GM12878 (cell line): ENCODE results near the gene ANO9. TPM values are rescaled to one million over a fixed set of nuclear protein-coding genes. Genes with fewer than 3 reads are reported as not detected.

Experiments used
- ATAC-seq: fragments of 200-7000 bp; cut with Tn5 transposase; 3 replicates; pipeline ENCODE4 v1.9.1; 2020; ENCODE audit warnings: mild to moderate bottlenecking, moderate library complexity
- BruUV-seq: library from RNA; stranded (reverse); fragments of 400-500 nt; replicated peaks from 2 replicates; lab custom pipeline; 2021; lab: Mats Ljungman, UMichigan
- CTCF ChIA-PET: fragments of 300-600 bp; sonication (Branson Sonifier 250); formaldehyde crosslinking; extraction: SDS; loops from one replicate; lab custom pipeline; 2021; ENCODE audit warnings: inconsistent platforms; lab: Yijun Ruan, JAX
- POLR2A ChIA-PET: fragments of 350-600 bp; formaldehyde crosslinking; extraction: SDS; loops from one replicate; lab custom pipeline; 2021; ENCODE audit warnings: inconsistent platforms; lab: Charles Lee
- RAD21 ChIA-PET: fragments of 300-600 bp; sonication (Branson Sonifier 250); formaldehyde crosslinking; loops from one replicate; lab custom pipeline; 2023; ENCODE audit warnings: antibody characterized with exemption; ENCODE audit not compliant: unreplicated experiment; lab: Charles Lee
- SMC1A ChIA-PET: fragments of 300-600 bp; sonication (Branson Sonifier 250); formaldehyde crosslinking; loops from one replicate; lab custom pipeline; 2023; ENCODE audit not compliant: unreplicated experiment, uncharacterized antibody; lab: Charles Lee
- DNase-seq: peaks from one replicate; pipeline ENCODE4 v3.0.0-alpha.2; 2011; ENCODE audit warnings: low read depth, low spot score
- FAIRE-seq: peaks from 3 replicates; lab custom pipeline; 2011; peaks lifted over from hg19 to GRCh38; lab: Jason Lieb, UNC
- H2AFZ ChIP-seq: 2 replicates; pipeline ENCODE4 v1.6.0; 2011; ENCODE audit warnings: low read depth, low read length, control low read depth; ENCODE audit not compliant: control insufficient read depth
- H3K27ac ChIP-seq: 2 replicates; pipeline ENCODE4 v1.5.1; 2011; ENCODE audit warnings: control low read depth; ENCODE audit not compliant: control insufficient read depth, insufficient read depth
- H3K27me3 ChIP-seq, 2 experiments: replicated peaks in 1 of 2; 2 replicates each; pipeline versions ENCODE4 v1.6.0 to v1.6.1; 2011; ENCODE audit warnings: low read length in 1 of 2; ENCODE audit not compliant: control insufficient read depth in 2 of 2, insufficient read depth in 2 of 2
- H3K36me3 ChIP-seq, 2 experiments: 2 replicates each; pipeline ENCODE4 v1.5.1; 2011; ENCODE audit warnings: low read length in 1 of 2; ENCODE audit not compliant: control insufficient read depth in 2 of 2, insufficient read depth in 2 of 2
- H3K4me1 ChIP-seq: 2 replicates; pipeline ENCODE4 v1.6.1; 2011; ENCODE audit warnings: mild to moderate bottlenecking, low read length, moderate library complexity, mixed read lengths; ENCODE audit not compliant: control insufficient read depth, insufficient read depth
- H3K4me2 ChIP-seq: 2 replicates; pipeline ENCODE4 v1.6.0; 2011; ENCODE audit warnings: control low read depth; ENCODE audit not compliant: control insufficient read depth, insufficient read depth
- H3K4me3 ChIP-seq: fragments of 200-600 bp; sonication (generic); 2 replicates; pipeline ENCODE4 v1.5.1; 2016
- H3K79me2 ChIP-seq: 2 replicates; pipeline ENCODE4 v1.6.0; 2011; ENCODE audit warnings: low read length; ENCODE audit not compliant: control insufficient read depth, insufficient read depth
- H3K9ac ChIP-seq: 2 replicates; pipeline ENCODE4 v1.8.0; 2011; ENCODE audit warnings: low read length, control low read depth, mixed read lengths; ENCODE audit not compliant: control insufficient read depth, insufficient read depth
- H3K9me3 ChIP-seq: replicated peaks from 3 replicates; pipeline ENCODE4 v1.5.1; 2011; ENCODE audit warnings: mild to moderate bottlenecking, low read length; ENCODE audit not compliant: control insufficient read depth, insufficient read depth
- H4K20me1 ChIP-seq: 2 replicates; pipeline ENCODE4 v1.6.0; 2011; ENCODE audit not compliant: control insufficient read depth, insufficient read depth
- CHD4 ChIP-seq: fragments of 200-600 bp; sonication (generic); IDR thresholded peaks from 2 replicates; pipeline ENCODE4 v1.6.1; 2016; ENCODE audit warnings: mild to moderate bottlenecking
- DPF2 ChIP-seq: fragments of 450-650 bp; IDR thresholded peaks from 2 replicates; pipeline ENCODE4 v1.6.1; 2017; ENCODE audit warnings: mild to moderate bottlenecking
- E2F4 ChIP-seq: IDR thresholded peaks from 2 replicates; pipeline ENCODE4 v1.6.1; 2012; ENCODE audit warnings: low read depth, low read length, improper control_type of control experiment
- HCFC1 ChIP-seq: fragments of 150-350 bp; IDR thresholded peaks from 2 replicates; pipeline ENCODE4 v1.6.1; 2014; ENCODE audit warnings: low read length
- HDAC6 ChIP-seq: fragments of 200-600 bp; sonication (generic); IDR thresholded peaks from one replicate; pipeline ENCODE4 v1.8.0; 2017; ENCODE audit warnings: antibody characterized with exemption; ENCODE audit not compliant: unreplicated experiment
- MYB ChIP-seq: fragments of 150-350 bp; IDR thresholded peaks from 2 replicates; pipeline ENCODE4 v1.6.1; 2014; ENCODE audit warnings: mild to moderate bottlenecking, low read depth, low read length, borderline replicate concordance
- NFIC ChIP-seq: IDR thresholded peaks from 2 replicates; pipeline ENCODE4 v1.6.1; 2012; ENCODE audit warnings: low read depth, mild to moderate bottlenecking, inconsistent platforms, low read length, moderate library complexity
- PBX3 ChIP-seq: IDR thresholded peaks from 2 replicates; pipeline ENCODE4 v1.6.1; 2011; ENCODE audit warnings: mild to moderate bottlenecking, low read depth, low read length, moderate library complexity; ENCODE audit not compliant: insufficient replicate concordance
- PML ChIP-seq: IDR thresholded peaks from 2 replicates; pipeline ENCODE4 v1.6.1; 2012; ENCODE audit warnings: low read length, inconsistent platforms
- POU2F2 ChIP-seq: IDR thresholded peaks from 3 replicates; pipeline ENCODE4 v1.6.1; 2011; ENCODE audit warnings: low read depth, mild to moderate bottlenecking, low read length, borderline replicate concordance
- SMARCA5 ChIP-seq: fragments of 450-650 bp; IDR thresholded peaks from 2 replicates; pipeline ENCODE4 v1.6.1; 2017; ENCODE audit warnings: mild to moderate bottlenecking
- TCF7 ChIP-seq: IDR thresholded peaks from 2 replicates; pipeline ENCODE4 v1.6.1; 2014; ENCODE audit warnings: antibody characterized with exemption, borderline replicate concordance
- ZNF217 ChIP-seq: fragments of 450-650 bp; IDR thresholded peaks from 2 replicates; pipeline ENCODE4 v1.6.1; 2017; ENCODE audit warnings: antibody characterized with exemption, mild to moderate bottlenecking
- ZNF592 ChIP-seq: fragments of 450-650 bp; IDR thresholded peaks from 2 replicates; pipeline ENCODE4 v1.6.1; 2017; ENCODE audit warnings: mild to moderate bottlenecking, moderate library complexity
- ZNF622 ChIP-seq: fragments of 450-650 bp; IDR thresholded peaks from 2 replicates; pipeline ENCODE4 v1.6.1; 2017; ENCODE audit warnings: mild to moderate bottlenecking, inconsistent platforms
- WGBS: methylation state at CpG from one replicate; pipeline ENCODE4 v1.1.6; 2016; ENCODE audit warnings: low lambda C conversion rate; ENCODE audit not compliant: insufficient replicate concordance, insufficient coverage; ENCODE audit errors: missing lambda C conversion rate; 5-methylcytosine and 5-hydroxymethylcytosine counted together
- in situ Hi-C: fragments of 300-500 bp; cut with MboI; formaldehyde crosslinking; loops from 9 replicates; pipeline ENCODE4 v1.14.3; 2018; ENCODE audit warnings: mixed read lengths
- intact Hi-C: fragments of 100-400 bp; cut with micrococcal nuclease; formaldehyde crosslinking; loops from one replicate; pipeline ENCODE4 v1.14.2; 2022; ENCODE audit not compliant: unreplicated experiment
- polyA plus RNA-seq, 11 experiments: library from polyadenylated mRNA; depleted of rRNA in 4 of 11; unstranded in 6 of 11; stranded (reverse) in 5 of 11; fragments of >200 nt; fragmentation: Nextera tagmentation in 4 of 11; fragmentation: Illumina TruSeq in 1 of 11; extraction: Ambion mirVana in 4 of 11; extraction: Trizol in 1 of 11; gene quantifications; 1 replicate in 1 of 11; 2 replicates in 10 of 11; pipeline versions ENCODE4 v1.2.1 to v1.2.3, GENCODE V29; 2011 to 2016; ENCODE audit warnings: inconsistent platforms in 2 of 11, missing spikeins in 2 of 11, low read depth in 1 of 11
- total RNA-seq, 4 experiments: library from RNA; depleted of rRNA in 3 of 4; stranded (reverse); fragments of >200 nt in 3 of 4; fragmentation: Illumina TruSeq in 1 of 4; extraction: Trizol in 1 of 4; gene quantifications; 2 replicates each; pipeline versions ENCODE4 v1.2.1 to v1.2.3, GENCODE V29; 2013 to 2021
- TF ChIP-seq, protein P1 (sequence below): IDR thresholded peaks from 2 replicates; pipeline ENCODE4 v1.6.1; 2011; ENCODE audit warnings: borderline replicate concordance, low read depth, mild to moderate bottlenecking, moderate library complexity, low read length; ENCODE audit not compliant: insufficient read depth, poor library complexity, severe bottlenecking

ANO9 gene
- total and polyA plus RNA-seq, 10 of the 15 experiments (the other 5 are each of a cell fraction or from before 2014, with no cell fraction given), result 0.21 to 42.3 (median 12.0) TPM

DNA sequence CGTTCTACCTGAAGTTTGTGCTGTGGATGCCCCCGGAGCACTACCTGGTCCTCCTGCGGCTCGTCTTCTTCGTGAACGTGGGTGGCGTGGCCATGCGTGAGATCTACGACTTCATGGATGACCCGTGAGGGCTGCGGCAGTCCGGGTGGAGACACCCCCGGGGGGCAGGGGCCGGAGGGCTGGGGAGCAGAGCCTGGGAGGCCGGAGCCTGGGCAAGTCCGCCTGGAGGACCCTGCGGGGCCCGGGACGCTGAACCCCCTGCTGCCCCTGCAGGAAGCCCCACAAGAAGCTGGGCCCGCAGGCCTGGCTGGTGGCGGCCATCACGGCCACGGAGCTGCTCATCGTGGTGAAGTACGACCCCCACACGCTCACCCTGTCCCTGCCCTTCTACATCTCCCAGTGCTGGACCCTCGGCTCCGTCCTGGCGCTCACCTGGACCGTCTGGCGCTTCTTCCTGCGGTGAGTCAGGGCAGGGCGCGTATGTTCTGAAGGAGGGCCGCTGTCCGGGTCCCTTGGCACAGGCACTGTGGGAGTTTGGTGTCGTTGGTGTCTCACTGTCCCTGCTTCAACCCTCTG is 47.9 kb upstream of the ANO9 start (continued):
- TF ChIP-seq PBX3 (no peak), HDAC6 (no peak), DPF2 (no peak), CHD4 (no peak), TCF7 (no peak), ZNF592 (no peak), POU2F2 (no peak)

DNA sequence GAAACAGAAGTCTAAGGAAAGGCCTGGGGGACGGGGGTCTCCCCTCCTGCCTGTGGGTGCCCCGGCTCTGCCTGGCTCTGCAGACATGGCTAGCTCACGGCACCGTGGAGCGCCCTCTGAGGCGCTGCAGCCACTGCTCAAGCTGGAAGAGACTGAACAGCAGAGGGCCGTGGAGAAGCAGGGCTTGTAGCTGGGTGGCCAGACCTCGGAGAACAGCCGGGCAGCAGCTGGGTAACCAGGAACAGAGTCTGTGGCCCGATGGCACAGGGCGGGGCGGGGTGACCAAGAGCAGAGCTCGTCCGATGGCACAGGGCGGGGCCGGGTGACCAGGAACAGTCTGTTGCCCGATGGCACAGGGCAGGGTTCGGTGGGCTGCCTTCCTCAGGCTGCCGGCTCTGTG is 47.2 kb upstream of the ANO9 start:
- no peak for FAIRE-seq
- H4K20me1 ChIP-seq, result no peaks in the 10 kb centered on the region
- in situ Hi-C loops, result no loop called here
- no peak overlapping the region for H3K9ac ChIP-seq
- H2AFZ ChIP-seq, result no peak overlapping the region
- H3K9me3 ChIP-seq, result no peaks in the 10 kb centered on the region
- RAD21 ChIA-PET, result no interaction called here
- no peak for DNase-seq
- H3K4me3 ChIP-seq, result no peak overlapping the region
- 96% methylated on average over 18 of the region's 19 CpGs for WGBS
- H3K27me3 ChIP-seq, result no peaks in the 10 kb centered on the region
- no peak overlapping the region for H3K4me2 ChIP-seq
- intact Hi-C loops, result no loop called here
- no peak overlapping the region for H3K27ac ChIP-seq
- no peaks in the 10 kb centered on the region for H3K4me1 ChIP-seq
- POLR2A ChIA-PET, result no interaction called here
- CTCF ChIA-PET, result no interaction called here
- SMC1A ChIA-PET, result no interaction called here
- ATAC-seq, result no peak
- H3K36me3 ChIP-seq, result peaks cover 0 to 6% of the 10 kb centered on the region in 2 experiments; a peak in 2 of 4 replicates
- BruUV-seq, result no TSS peak
- H3K79me2 ChIP-seq, result no peaks in the 10 kb centered on the region
- TF ChIP-seq, protein P1, sequence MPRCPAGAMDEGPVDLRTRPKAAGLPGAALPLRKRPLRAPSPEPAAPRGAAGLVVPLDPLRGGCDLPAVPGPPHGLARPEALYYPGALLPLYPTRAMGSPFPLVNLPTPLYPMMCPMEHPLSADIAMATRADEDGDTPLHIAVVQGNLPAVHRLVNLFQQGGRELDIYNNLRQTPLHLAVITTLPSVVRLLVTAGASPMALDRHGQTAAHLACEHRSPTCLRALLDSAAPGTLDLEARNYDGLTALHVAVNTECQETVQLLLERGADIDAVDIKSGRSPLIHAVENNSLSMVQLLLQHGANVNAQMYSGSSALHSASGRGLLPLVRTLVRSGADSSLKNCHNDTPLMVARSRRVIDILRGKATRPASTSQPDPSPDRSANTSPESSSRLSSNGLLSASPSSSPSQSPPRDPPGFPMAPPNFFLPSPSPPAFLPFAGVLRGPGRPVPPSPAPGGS, result no peak
- no peak for TF ChIP-seq SMARCA5
- no peak for TF ChIP-seq MYB
- TF ChIP-seq ZNF217, result no peak
- TF ChIP-seq PML, result no peak
- TF ChIP-seq HCFC1, result no peak
- TF ChIP-seq E2F4, result no peak
- TF ChIP-seq NFIC, result no peak
- TF ChIP-seq ZNF622, result no peak
